Peyer's patch (tissue), 4 donors: ENCODE data around the gene HNMT. TPM values are rescaled to one million over a fixed set of nuclear protein-coding genes. Genes with fewer than 3 reads are reported as not detected.

ENCODE experiments used
- DNase-seq, 3 donors: peaks; one replicate each; pipeline ENCODE4 v3.0.0-alpha.2; 2017 to 2019
- H3K27ac ChIP-seq, 4 donors: fragments of 200-600 bp; sonication (generic); one replicate each; pipeline ENCODE4 v1.5.1; 2016 to 2019
- H3K27me3 ChIP-seq, 2 donors: fragments of 200-600 bp; sonication (generic); one replicate each; pipeline ENCODE4 v1.5.1; 2019
- H3K36me3 ChIP-seq, 3 donors: fragments of 200-600 bp; sonication (generic); one replicate each; pipeline ENCODE4 v1.5.1; 2016 to 2019
- H3K4me1 ChIP-seq, 4 donors: fragments of 200-600 bp; sonication (generic); one replicate each; pipeline ENCODE4 v1.5.1; 2016 to 2019
- H3K4me3 ChIP-seq, 4 donors: fragments of 200-600 bp; sonication (generic); 1 replicate in 3 of 4; 2 replicates in 1 of 4; pipeline ENCODE4 v1.5.1; 2016 to 2019; ENCODE audit warnings: mild to moderate bottlenecking in 1 of 4
- H3K9me3 ChIP-seq, 4 donors: fragments of 200-600 bp; sonication (generic); one replicate each; pipeline ENCODE4 v1.5.1; 2016 to 2019; ENCODE audit warnings: mild to moderate bottlenecking in 1 of 4
- CTCF ChIP-seq, 6 experiments: fragments of 450-650 bp in 4 of 6; fragments of 200-600 bp in 2 of 6; sonication (generic) in 1 of 6; IDR thresholded peaks; one replicate each; pipeline ENCODE4 v1.5.1; 2017 to 2019; ENCODE audit warnings: antibody characterized with exemption in 6 of 6, mild to moderate bottlenecking in 3 of 6, moderate library complexity in 1 of 6
- POLR2A ChIP-seq, 2 donors: fragments of 450-650 bp; IDR thresholded peaks; one replicate each; pipeline ENCODE4 v1.5.1; 2017; ENCODE audit warnings: antibody characterized with exemption in 2 of 2, mild to moderate bottlenecking in 2 of 2, moderate library complexity in 2 of 2
- total RNA-seq, 4 donors: library from RNA; depleted of rRNA; stranded (reverse); fragments of >200 nt; gene quantifications; one replicate each; pipeline ENCODE4 v1.1.0, GENCODE V29; 2016

HNMT gene
- total RNA-seq, 4 donors from 2014 or later, result 12.8 to 52.0 (median 26.7) TPM

- TF ChIP-seq CTCF (IDR thresholded peaks at IDR 0.05) (no peak), POLR2A (IDR thresholded peaks at IDR 0.05) (no peak)
- no peaks in the 10 kb centered on the region for H3K27me3 ChIP-seq
- no peaks in the 10 kb centered on the region for H3K9me3 ChIP-seq
- H3K4me1 ChIP-seq, result no peaks in the 10 kb centered on the region
- DNase-seq, result no peak
- no peaks in the 10 kb centered on the region for H3K36me3 ChIP-seq
- H3K4me3 ChIP-seq, result no peak overlapping the region
- H3K27ac ChIP-seq, result no peak overlapping the region
Observed at GRCh38 chr2:137952586-137953129, 11.6 kb upstream of the HNMT start.

DNA sequence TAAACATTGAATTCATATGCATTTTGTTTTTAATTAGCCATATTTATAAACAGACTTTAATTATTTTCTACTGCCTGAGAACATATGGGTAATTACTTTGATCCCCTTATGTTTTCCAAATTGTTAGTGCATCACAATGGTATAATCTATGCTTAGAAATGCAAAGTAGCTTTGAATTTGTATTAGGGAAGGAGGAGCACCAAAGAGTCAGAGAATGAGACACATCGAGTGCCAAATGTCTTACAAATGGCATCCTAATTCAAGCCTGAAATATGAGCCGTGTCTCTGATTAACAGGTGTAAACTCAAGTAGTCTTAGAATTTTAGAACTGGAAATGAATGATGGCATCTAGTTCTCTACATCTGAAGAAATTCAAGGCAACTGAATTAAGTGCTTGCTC is 8.7 kb upstream of the HNMT start:
- Histone ChIP-seq H3K27ac (no peak overlapping the region), H3K4me3 (no peak overlapping the region), H3K9me3 (no peaks in the 10 kb centered on the region), H3K4me1 (no peaks in the 10 kb centered on the region), H3K27me3 (no peaks in the 10 kb centered on the region), H3K36me3 (no peaks in the 10 kb centered on the region)
- DNase-seq, result no peak
- TF ChIP-seq CTCF (IDR thresholded peaks at IDR 0.05), result no peak

DNA sequence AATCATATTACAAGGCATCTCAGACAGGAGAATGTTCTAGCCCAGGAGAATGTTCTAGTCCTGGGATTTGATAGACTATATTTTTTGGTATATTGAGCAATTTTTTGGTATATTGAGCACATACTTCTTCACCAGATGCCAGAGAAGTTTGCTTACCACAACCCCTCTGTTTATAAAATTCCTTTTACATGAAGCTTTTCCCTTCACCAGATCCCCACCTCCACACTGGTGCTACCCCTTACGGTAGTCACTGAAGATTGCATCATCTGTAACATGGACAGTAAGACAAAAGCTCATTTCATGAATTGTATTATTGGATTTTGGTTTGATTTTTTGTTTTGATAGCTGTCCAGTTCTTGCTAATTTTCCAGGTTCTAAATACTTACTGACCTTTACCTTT is 7.2 kb upstream of the HNMT start:
- no peaks in the 10 kb centered on the region for H3K9me3 ChIP-seq
- no peak overlapping the region for H3K4me3 ChIP-seq
- no peak for DNase-seq
- no peaks in the 10 kb centered on the region for H3K27me3 ChIP-seq
- no peaks in the 10 kb centered on the region for H3K36me3 ChIP-seq
- H3K27ac ChIP-seq, result no peak overlapping the region
- TF ChIP-seq CTCF (IDR thresholded peaks at IDR 0.05) (no peak), POLR2A (IDR thresholded peaks at IDR 0.05) (no peak)
- no peaks in the 10 kb centered on the region for H3K4me1 ChIP-seq

DNA sequence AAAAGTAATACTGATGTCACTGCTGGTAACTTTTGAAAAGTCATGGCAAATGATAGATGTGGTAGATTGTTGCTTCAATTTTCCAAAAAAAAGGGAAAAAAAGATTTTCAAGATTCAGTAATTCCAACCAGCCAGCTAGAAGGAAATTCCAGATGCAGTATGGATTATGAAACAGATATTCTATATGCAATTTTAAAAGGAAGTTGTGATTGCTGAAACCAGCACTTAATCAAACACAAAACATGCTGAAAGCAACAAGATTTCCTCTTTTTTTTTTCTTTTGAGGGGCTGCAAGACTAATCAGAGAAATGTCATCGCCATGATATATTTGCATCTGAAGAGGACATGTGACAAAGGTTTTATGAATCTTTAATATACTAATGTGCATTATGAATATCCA is 5.1 kb upstream of the HNMT start:
- Histone ChIP-seq H3K4me1 (peaks cover 0 to 7% (median 0%) of the 10 kb centered on the region in 4 donors), H3K27me3 (no peaks in the 10 kb centered on the region), H3K9me3 (no peaks in the 10 kb centered on the region), H3K4me3 (no peak overlapping the region), H3K36me3 (no peaks in the 10 kb centered on the region), H3K27ac (no peak overlapping the region)
- no peak for DNase-seq
- no peak for TF ChIP-seq POLR2A (IDR thresholded peaks at IDR 0.05)
- TF ChIP-seq CTCF (IDR thresholded peaks at IDR 0.05), result no peak

- no peak overlapping the region for H3K27ac ChIP-seq
- H3K4me3 ChIP-seq, result no peak overlapping the region
- no peaks in the 10 kb centered on the region for H3K27me3 ChIP-seq
- H3K36me3 ChIP-seq, result no peaks in the 10 kb centered on the region
- TF ChIP-seq CTCF (IDR thresholded peaks at IDR 0.05) (no peak), POLR2A (IDR thresholded peaks at IDR 0.05) (no peak)
- no peak for DNase-seq
- no peaks in the 10 kb centered on the region for H3K9me3 ChIP-seq
- peaks cover 0 to 7% (median 0%) of the 10 kb centered on the region in 4 donors for H3K4me1 ChIP-seq
Observed at GRCh38 chr2:137960223-137960622, 4.0 kb upstream of the HNMT start.

- Histone ChIP-seq H3K9me3 (no peaks in the 10 kb centered on the region), H3K27ac (no peak overlapping the region), H3K4me1 (peaks cover 0 to 7% (median 0%) of the 10 kb centered on the region in 4 donors), H3K36me3 (no peaks in the 10 kb centered on the region), H3K27me3 (no peaks in the 10 kb centered on the region), H3K4me3 (no peak overlapping the region)
- DNase-seq, result no peak
- TF ChIP-seq POLR2A (IDR thresholded peaks at IDR 0.05), result no peak
- no peak for TF ChIP-seq CTCF (IDR thresholded peaks at IDR 0.05)
Observed at GRCh38 chr2:137961602-137962001, 2.7 kb upstream of the HNMT start.
